HCT116 (cell line): ENCODE results near the gene GPC5. TPM values are rescaled to one million over a fixed set of nuclear protein-coding genes. Genes with fewer than 3 reads are reported as not detected.

ENCODE experiments used
- ATAC-seq: fragments of 200-7000 bp; cut with Tn5 transposase; 2 replicates; pipeline ENCODE4 v1.9.1; 2020; ENCODE audit warnings: mild to moderate bottlenecking, moderate library complexity
- BruUV-seq: library from RNA; stranded (reverse); fragments of 400-500 nt; replicated peaks from 2 replicates; lab custom pipeline; 2021; lab: Mats Ljungman, UMichigan
- CTCF ChIA-PET: fragments of 300-600 bp; sonication (Branson Sonifier 250); formaldehyde crosslinking; loops from one replicate; lab custom pipeline; 2021; ENCODE audit warnings: antibody characterized with exemption; lab: Charles Lee
- POLR2A ChIA-PET: fragments of 300-600, 350-600 bp; sonication (Branson Sonifier 250); formaldehyde crosslinking; loops from one replicate; lab custom pipeline; 2021; ENCODE audit warnings: antibody characterized with exemption; lab: Charles Lee
- RAD21 ChIA-PET, 2 experiments: fragments of 300-600 bp; sonication (Branson Sonifier 250); formaldehyde crosslinking; loops; one replicate each; lab custom pipeline; 2023; ENCODE audit warnings: low total read pairs in 2 of 2; ENCODE audit not compliant: uncharacterized antibody in 2 of 2, unreplicated experiment in 2 of 2, low non-redundant PET in 1 of 2; lab: Charles Lee
- DNase-seq: peaks from one replicate; pipeline ENCODE4 v3.0.0-alpha.2; 2010; ENCODE audit warnings: low read depth, low spot score
- H2AFZ ChIP-seq: fragments of 200-600 bp; shearing (Covaris generic), sonication (generic); 2 replicates; pipeline ENCODE4 v1.6.1; 2017; ENCODE audit warnings: low read depth, mixed run types, mixed read lengths, antibody characterized with exemption, low read length; ENCODE audit not compliant: poor library complexity, severe bottlenecking
- H3K27ac ChIP-seq: 2 replicates; pipeline ENCODE4 v1.5.1; 2012; ENCODE audit warnings: low read depth, low read length
- H3K27me3 ChIP-seq: fragments of 200-600 bp; sonication (generic); 2 replicates; pipeline ENCODE4 v1.6.1; 2016; ENCODE audit warnings: mixed run types, low read length, mixed read lengths; ENCODE audit not compliant: insufficient read depth
- H3K36me3 ChIP-seq, 2 experiments: fragments of 200-500 bp in 1 of 2; fragments of 200-600 bp in 1 of 2; sonication (Bioruptor generic) in 1 of 2; sonication (generic) in 1 of 2; 2 replicates each; pipeline versions ENCODE4 v1.5.1 to v1.6.1; 2014 to 2016; ENCODE audit warnings: low read length in 2 of 2, inconsistent platforms in 1 of 2, mixed read lengths in 1 of 2, mixed run types in 1 of 2; ENCODE audit not compliant: insufficient read depth in 2 of 2, control insufficient read depth in 1 of 2
- H3K4me1 ChIP-seq, 2 experiments: fragments of 200-600 bp in 1 of 2; sonication (generic) in 1 of 2; 2 replicates each; pipeline versions ENCODE4 v1.5.1 to v1.6.1; 2012 to 2017; ENCODE audit warnings: low read length in 2 of 2, inconsistent platforms in 1 of 2, mild to moderate bottlenecking in 1 of 2, mixed read lengths in 1 of 2, mixed run types in 1 of 2, moderate library complexity in 1 of 2; ENCODE audit not compliant: insufficient read depth in 2 of 2, control insufficient read depth in 1 of 2
- H3K4me2 ChIP-seq: fragments of 200-600 bp; sonication (generic); 2 replicates; pipeline ENCODE4 v1.6.1; 2017; ENCODE audit warnings: mixed run types, low read length, mixed read lengths
- H3K4me3 ChIP-seq, 2 experiments: fragments of 200-600 bp in 1 of 2; sonication (generic) in 1 of 2; replicated peaks in 1 of 2; 2 replicates each; pipeline ENCODE4 v1.5.1; 2011 to 2016; ENCODE audit warnings: low read length in 2 of 2, control low read depth in 1 of 2, low read depth in 1 of 2, mild to moderate bottlenecking in 1 of 2, mixed read lengths in 1 of 2, mixed run types in 1 of 2
- H3K79me2 ChIP-seq: fragments of 200-600 bp; sonication (generic); 2 replicates; pipeline ENCODE4 v1.6.1; 2017; ENCODE audit warnings: mild to moderate bottlenecking, mixed run types, low read length, moderate library complexity, mixed read lengths; ENCODE audit not compliant: insufficient read depth
- H3K9ac ChIP-seq: fragments of 200-600 bp; sonication (generic); 2 replicates; pipeline ENCODE4 v1.6.1; 2016; ENCODE audit warnings: low read length, mixed read lengths
- H3K9me2 ChIP-seq: fragments of 200-600 bp; sonication (generic), shearing (Covaris generic); 2 replicates; pipeline ENCODE4 v1.6.1; 2017; ENCODE audit warnings: mixed run types, mild to moderate bottlenecking, moderate library complexity; ENCODE audit not compliant: insufficient read depth
- H3K9me3 ChIP-seq, 2 experiments: fragments of 200-500 bp in 1 of 2; fragments of 200-600 bp in 1 of 2; sonication (Bioruptor generic) in 1 of 2; sonication (generic) in 1 of 2; 2 replicates each; pipeline ENCODE4 v1.6.1; 2014 to 2017; ENCODE audit warnings: low read length in 2 of 2, mixed read lengths in 2 of 2, inconsistent platforms in 1 of 2, low read depth in 1 of 2, mild to moderate bottlenecking in 1 of 2, mixed run types in 1 of 2, moderate library complexity in 1 of 2; ENCODE audit not compliant: control insufficient read depth in 1 of 2, insufficient read depth in 1 of 2
- H4K20me1 ChIP-seq: fragments of 200-600 bp; sonication (generic), shearing (Covaris generic); 2 replicates; pipeline ENCODE4 v1.6.1; 2017; ENCODE audit warnings: mixed run types, mild to moderate bottlenecking, moderate library complexity; ENCODE audit not compliant: insufficient read depth
- CEBPB ChIP-seq: IDR thresholded peaks from 2 replicates; pipeline ENCODE4 v1.6.1; 2012; ENCODE audit warnings: low read depth
- EGR1 ChIP-seq: IDR thresholded peaks from 2 replicates; pipeline ENCODE4 v1.6.1; 2012; ENCODE audit warnings: low read depth
- EZH2 ChIP-seq: fragments of 200-600 bp; sonication (generic); IDR thresholded peaks from 2 replicates; pipeline ENCODE4 v1.6.1; 2017; ENCODE audit warnings: antibody characterized with exemption, mixed run types
- EZH2phosphoT487 ChIP-seq: fragments of 200-600 bp; IDR thresholded peaks from 2 replicates; pipeline ENCODE4 v1.6.1; 2018; ENCODE audit warnings: antibody characterized with exemption, borderline replicate concordance
- JUND ChIP-seq: IDR thresholded peaks from 2 replicates; pipeline ENCODE4 v1.6.1; 2012
- POLR2A ChIP-seq: IDR thresholded peaks from 2 replicates; pipeline ENCODE4 v1.7.0; 2011; ENCODE audit warnings: borderline replicate concordance; ENCODE audit not compliant: insufficient read depth, insufficient read length; ENCODE audit errors: extremely low read depth
- POLR2AphosphoS5 ChIP-seq: IDR thresholded peaks from 2 replicates; pipeline ENCODE4 v1.6.1; 2011; ENCODE audit warnings: mild to moderate bottlenecking, low read depth, low read length, moderate library complexity
- RAD21 ChIP-seq: IDR thresholded peaks from 2 replicates; pipeline ENCODE4 v1.6.1; 2012; ENCODE audit warnings: low read depth, mild to moderate bottlenecking
- REST ChIP-seq: IDR thresholded peaks from 2 replicates; pipeline ENCODE4 v1.6.1; 2012; ENCODE audit warnings: low read depth
- SIN3A ChIP-seq: IDR thresholded peaks from 2 replicates; pipeline ENCODE4 v1.6.1; 2012; ENCODE audit warnings: low read depth
- SP1 ChIP-seq: IDR thresholded peaks from 2 replicates; pipeline ENCODE4 v1.6.1; 2012; ENCODE audit warnings: low read depth
- SRF ChIP-seq: IDR thresholded peaks from 2 replicates; pipeline ENCODE4 v1.6.1; 2012; ENCODE audit warnings: low read depth
- YY1 ChIP-seq: IDR thresholded peaks from 2 replicates; pipeline ENCODE4 v1.6.1; 2011; ENCODE audit warnings: low read length, low read depth, moderate library complexity, mild to moderate bottlenecking; ENCODE audit not compliant: insufficient replicate concordance; ENCODE audit errors: extremely low read depth
- intact Hi-C: fragments of 100-400 bp; cut with micrococcal nuclease; formaldehyde crosslinking; loops from 2 replicates; pipeline ENCODE4 v1.10.0; 2022
- total RNA-seq: library from RNA; stranded (reverse); gene quantifications from one replicate; pipeline ENCODE4 v1.2.1, GENCODE V29; 2021; ENCODE audit not compliant: unreplicated experiment
- TF ChIP-seq, protein P1 (sequence below): IDR thresholded peaks from 2 replicates; pipeline ENCODE4 v1.6.1; 2012
- TF ChIP-seq, protein P2 (sequence below), 3 experiments: fragments of 200-600 bp in 1 of 3; sonication (generic) in 1 of 3; IDR thresholded peaks in 2 of 3; conservative IDR thresholded peaks in 1 of 3; 2 replicates each; pipeline ENCODE4 v1.5.1; 2012 to 2017; ENCODE audit warnings: low read depth in 2 of 3, low read length in 2 of 3, antibody characterized with exemption in 1 of 3, borderline replicate concordance in 1 of 3, control low read depth in 1 of 3, mild to moderate bottlenecking in 1 of 3, mixed read lengths in 1 of 3, mixed run types in 1 of 3, moderate library complexity in 1 of 3; ENCODE audit not compliant: insufficient read depth in 1 of 3
- TF ChIP-seq, protein P3 (sequence below): IDR thresholded peaks from 2 replicates; pipeline ENCODE4 v1.6.1; 2012

The GPC5 gene
- total RNA-seq, 1 experiment from 2014 or later: not detected

DNA sequence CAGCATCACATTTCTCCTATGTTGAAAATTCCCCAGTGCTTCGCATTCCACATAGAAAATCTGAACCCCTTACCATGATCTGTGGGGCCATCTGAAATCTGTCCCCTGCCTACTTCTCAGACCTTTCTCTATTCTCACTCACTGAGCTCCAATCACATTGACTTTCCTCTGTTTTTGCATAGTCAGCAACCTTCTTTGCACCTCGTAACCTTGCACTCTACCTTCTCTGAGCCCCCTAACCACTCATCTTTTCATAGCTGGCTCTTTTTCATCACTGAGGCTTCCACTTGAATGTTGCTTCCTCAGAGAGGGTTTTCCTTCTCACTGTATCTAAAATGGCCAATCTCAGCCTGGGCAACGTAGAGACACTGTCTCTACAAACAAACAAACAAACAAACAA lies 286.3 kb downstream of the GPC5 start:
- ATAC-seq (no peak), DNase-seq (no peak)
- H4K20me1 ChIP-seq: no peaks in the 10 kb centered on the region
- no peak for TF ChIP-seq SP1
- TF ChIP-seq POLR2A: no peak
- H3K36me3 ChIP-seq: no peaks in the 10 kb centered on the region
- H3K9me2 ChIP-seq: no peaks in the 10 kb centered on the region
- H3K9ac ChIP-seq: no peak overlapping the region
- POLR2A ChIA-PET: no interaction called here
- H3K79me2 ChIP-seq: no peaks in the 10 kb centered on the region
- peaks cover 0 to 11% of the 10 kb centered on the region in 2 experiments; a peak in 2 of 4 replicates for H3K9me3 ChIP-seq
- no peak overlapping the region for H3K4me2 ChIP-seq
- CTCF ChIA-PET: no interaction called here
- no peak overlapping the region for H3K27ac ChIP-seq
- RAD21 ChIA-PET: no interaction called here
- intact Hi-C loops: no loop called here
- no peak overlapping the region for H3K4me3 ChIP-seq
- no peak overlapping the region for H2AFZ ChIP-seq
- no TSS peak for BruUV-seq
- no peaks in the 10 kb centered on the region for H3K4me1 ChIP-seq
- H3K27me3 ChIP-seq: no peaks in the 10 kb centered on the region

DNA sequence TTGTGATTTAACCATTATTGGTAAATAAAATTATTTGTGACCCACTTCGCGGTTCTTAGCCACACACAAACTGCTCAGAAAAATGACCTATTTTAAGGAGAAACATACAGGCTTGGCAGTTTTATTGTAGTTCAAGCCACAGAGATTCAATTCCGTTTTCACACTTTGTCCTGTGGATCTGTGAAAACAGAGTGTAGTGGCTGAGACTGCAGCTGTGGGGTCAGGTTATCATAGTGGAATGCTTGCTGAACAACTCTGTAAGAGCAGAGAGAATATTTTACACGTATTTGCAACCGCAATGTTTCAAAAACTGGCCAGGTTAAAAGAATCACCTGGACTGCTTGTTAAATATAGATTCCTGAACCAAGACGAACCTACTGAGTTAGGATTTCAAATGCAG lies 292.5 kb downstream of the GPC5 start:
- Histone ChIP-seq H4K20me1 (no peaks in the 10 kb centered on the region), H3K27ac (no peak overlapping the region), H3K9me3 (peaks cover 0 to 10% of the 10 kb centered on the region in 2 experiments; a peak in 1 of 4 replicates), H3K4me3 (no peak overlapping the region), H2AFZ (no peak overlapping the region), H3K9me2 (no peaks in the 10 kb centered on the region), H3K79me2 (no peaks in the 10 kb centered on the region), H3K36me3 (no peaks in the 10 kb centered on the region), H3K27me3 (no peaks in the 10 kb centered on the region), H3K9ac (no peak overlapping the region), H3K4me1 (no peaks in the 10 kb centered on the region), H3K4me2 (no peak overlapping the region)
- CTCF ChIA-PET: no interaction called here
- DNase-seq: no peak
- RAD21 ChIA-PET: no interaction called here
- BruUV-seq: no TSS peak
- no peak for ATAC-seq
- TF ChIP-seq EZH2phosphoT487 (no peak), SRF (no peak), CEBPB (no peak), EGR1 (no peak), POLR2A (no peak), JUND (no peak), YY1 (no peak), REST (no peak), RAD21 (no peak), POLR2AphosphoS5 (no peak), SP1 (no peak), SIN3A (no peak), EZH2 (no peak)
- TF ChIP-seq, protein P1, sequence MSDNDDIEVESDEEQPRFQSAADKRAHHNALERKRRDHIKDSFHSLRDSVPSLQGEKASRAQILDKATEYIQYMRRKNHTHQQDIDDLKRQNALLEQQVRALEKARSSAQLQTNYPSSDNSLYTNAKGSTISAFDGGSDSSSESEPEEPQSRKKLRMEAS: no peak
- TF ChIP-seq, protein P2, sequence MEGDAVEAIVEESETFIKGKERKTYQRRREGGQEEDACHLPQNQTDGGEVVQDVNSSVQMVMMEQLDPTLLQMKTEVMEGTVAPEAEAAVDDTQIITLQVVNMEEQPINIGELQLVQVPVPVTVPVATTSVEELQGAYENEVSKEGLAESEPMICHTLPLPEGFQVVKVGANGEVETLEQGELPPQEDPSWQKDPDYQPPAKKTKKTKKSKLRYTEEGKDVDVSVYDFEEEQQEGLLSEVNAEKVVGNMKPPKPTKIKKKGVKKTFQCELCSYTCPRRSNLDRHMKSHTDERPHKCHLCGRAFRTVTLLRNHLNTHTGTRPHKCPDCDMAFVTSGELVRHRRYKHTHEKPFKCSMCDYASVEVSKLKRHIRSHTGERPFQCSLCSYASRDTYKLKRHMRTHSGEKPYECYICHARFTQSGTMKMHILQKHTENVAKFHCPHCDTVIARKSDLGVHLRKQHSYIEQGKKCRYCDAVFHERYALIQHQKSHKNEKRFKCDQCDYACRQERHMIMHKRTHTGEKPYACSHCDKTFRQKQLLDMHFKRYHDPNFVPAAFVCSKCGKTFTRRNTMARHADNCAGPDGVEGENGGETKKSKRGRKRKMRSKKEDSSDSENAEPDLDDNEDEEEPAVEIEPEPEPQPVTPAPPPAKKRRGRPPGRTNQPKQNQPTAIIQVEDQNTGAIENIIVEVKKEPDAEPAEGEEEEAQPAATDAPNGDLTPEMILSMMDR (IDR thresholded peaks at IDR 0.05 in 2 of 3, conservative IDR thresholded peaks at IDR 0.05 in 1 of 3; ENCODE audit: borderline replicate concordance in 1 of 3, insufficient read depth in 1 of 3, low read depth in 2 of 3, low read length in 2 of 3): no peak
- TF ChIP-seq, protein P3, sequence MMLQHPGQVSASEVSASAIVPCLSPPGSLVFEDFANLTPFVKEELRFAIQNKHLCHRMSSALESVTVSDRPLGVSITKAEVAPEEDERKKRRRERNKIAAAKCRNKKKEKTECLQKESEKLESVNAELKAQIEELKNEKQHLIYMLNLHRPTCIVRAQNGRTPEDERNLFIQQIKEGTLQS: no peak
- intact Hi-C loops: no loop called here
- POLR2A ChIA-PET: no interaction called here
